ENCODE results near the gene ADGRG6.
"Not testable (repeated sequence)": the region's sequence is repeated elsewhere in the genome, so short reads cannot be mapped to it uniquely, and the experiment has no call there.

ADGRG6 gene

GRCh38 chr6:142323377-142323776 is 21.6 kb downstream of the ADGRG6 start:
- no peak for DNase-seq

DNA sequence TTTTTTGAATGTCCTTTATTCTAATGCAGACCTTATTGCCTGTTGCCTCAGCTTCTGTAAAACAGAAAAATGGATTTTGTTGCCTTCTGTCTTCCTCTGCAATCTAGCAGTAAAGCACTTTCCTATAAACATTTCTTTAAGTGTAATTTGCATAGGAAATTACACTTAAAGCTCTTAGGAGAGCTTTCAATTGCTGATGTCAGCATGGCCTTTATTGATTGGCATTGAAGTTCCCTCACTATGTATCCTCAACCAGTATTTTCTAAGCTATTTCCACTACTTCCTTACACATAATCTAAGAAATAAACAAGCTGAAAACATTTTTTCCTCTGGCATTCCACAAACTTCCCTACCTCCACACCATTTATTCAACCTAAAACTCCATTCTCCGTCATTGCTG is 22.3 kb downstream of the ADGRG6 start:
- DNase-seq: no peak

DNA sequence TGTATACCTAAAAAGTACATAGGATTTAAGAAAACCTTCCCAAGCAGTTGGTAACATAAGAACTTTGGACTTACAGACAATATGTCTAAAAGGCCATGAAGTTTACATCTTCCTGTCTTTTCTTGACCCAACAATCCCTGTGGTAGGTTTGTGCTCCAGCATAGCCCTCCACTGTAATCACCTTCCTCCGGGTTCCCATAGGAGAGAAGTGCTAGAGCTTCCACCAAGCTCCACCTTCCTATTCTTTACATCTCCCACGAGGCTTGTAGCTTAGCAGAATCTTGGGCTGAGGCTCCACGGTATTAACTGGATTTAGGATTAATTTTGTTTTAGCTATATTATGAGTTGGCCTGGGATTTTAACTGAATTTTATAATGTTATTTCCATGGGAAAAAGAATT is 23.3 kb downstream of the ADGRG6 start:
- DNase-seq: no peak

DNA sequence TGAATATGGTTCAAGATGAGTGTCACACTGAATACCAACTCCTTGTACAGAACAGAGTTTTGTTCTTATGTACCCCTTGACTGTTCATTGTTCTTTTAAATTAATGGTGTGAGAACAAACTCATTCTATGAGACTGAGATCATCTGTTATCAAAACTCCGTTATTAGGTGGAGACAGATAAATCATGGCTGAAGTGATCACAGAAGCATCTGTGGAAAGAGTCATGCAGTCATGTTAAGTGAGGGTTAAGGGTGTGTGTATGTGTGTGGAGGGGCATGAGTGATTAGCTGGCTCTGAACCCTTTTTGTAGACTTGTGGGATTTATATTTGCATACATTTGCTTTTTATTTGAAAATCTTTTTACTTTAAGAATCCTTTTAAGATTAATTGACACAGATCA is 24.7 kb downstream of the ADGRG6 start:
- DNase-seq: no peak

DNA sequence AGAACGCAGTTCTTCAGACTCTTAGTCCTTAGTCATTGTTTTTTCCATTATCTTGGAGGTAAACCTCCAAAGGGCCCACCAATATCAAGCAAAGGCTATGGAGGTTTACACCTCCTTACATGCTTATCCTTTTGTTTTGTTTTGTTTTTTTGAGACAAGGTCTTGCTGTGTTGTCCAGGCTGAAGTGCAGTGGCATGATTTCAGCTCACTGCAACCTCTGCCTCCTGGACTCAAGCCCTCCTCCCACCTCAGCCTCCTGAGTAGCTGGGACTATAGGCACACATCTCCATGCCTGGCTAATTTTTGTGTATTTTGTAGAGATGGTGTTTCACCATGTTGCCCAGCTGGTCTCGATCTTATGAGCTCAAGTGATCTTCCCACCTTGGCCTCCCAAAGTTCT is 26.3 kb downstream of the ADGRG6 start:
- no peak for DNase-seq

DNA sequence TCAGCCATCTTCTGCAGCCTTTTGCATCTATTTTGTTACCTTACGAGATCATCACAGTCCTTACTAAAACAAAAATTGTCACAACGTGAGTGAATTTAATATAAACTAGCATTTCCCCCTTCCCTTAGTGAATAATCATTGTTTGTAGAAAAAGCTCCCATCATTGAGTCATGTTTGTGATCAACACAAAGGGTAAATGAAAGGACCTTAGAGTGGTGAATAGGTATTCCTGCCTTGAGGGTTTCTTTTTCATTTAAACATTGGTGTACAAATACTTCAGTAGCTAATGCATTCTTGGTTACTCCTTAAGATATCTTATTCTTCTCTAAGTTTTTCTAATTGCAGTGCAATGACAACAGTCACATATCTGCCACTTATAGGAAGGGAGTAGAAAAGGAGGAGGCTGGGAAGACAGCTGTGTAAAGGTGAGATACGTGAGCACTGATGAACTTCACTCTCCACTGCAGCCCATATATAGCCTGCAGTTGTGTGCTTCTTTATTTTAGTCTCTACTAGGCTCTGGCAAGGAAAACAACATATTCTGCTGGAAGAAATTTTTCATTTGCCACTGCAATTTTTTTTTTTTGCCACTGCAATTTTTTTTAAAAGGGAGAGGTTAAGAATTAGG is 27.8 kb downstream of the ADGRG6 start:
- DNase-seq: no peak

- DNase-seq: no peak
Observed at GRCh38 chr6:142331075-142331551, 29.3 kb downstream of the ADGRG6 start.

DNA sequence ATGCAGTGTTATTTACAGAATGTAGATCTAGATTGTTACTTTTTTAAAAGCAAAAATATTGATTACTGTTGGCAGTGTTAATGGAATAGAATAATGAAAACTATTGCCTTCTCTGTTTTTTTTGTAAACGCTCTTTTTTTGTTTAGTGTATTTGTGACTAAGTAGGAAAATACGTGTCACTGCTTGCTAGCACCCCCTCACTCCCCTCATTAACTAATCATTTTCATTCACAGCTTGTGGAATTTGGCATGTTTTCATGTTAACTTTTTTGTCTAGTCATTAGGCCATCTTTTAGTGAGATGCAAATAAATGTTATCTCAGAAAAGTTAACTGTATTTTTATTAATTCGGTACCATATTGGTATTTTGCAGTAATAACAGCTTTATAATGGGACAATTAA is 29.8 kb downstream of the ADGRG6 start:
- no peak for DNase-seq

DNA sequence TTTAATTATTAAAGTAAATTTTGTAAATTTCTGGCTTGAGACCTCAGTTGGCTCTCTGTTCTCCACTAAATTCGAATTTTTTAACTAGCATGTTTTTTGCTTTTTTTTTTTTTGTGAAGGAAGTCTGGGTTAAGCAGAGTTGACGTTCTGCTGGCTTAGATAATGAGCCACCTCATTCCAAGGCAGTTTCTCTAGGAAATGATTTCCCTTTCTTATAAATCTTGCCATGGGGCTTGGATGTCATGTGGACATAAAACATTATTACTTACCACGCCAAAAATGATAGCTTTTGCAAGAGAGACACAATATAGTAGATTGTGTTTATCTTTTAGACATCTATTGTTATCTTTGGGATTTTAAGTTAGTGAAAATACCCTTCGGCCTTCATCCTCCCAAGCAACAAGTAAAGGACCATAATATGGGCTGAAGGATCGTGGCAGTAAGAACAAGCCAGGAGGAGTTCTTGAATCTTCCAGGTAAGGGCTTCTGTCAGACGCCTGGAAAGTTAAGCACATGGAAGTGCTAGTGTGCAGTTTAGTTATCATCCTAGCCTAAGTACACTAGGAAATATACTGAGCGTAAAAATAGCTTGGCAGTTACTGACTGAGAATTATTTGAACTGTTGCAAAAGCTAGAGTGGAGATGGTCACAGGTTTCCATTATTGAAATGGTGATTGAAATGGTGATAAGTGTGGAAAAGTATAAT is 30.7 kb downstream of the ADGRG6 start:
- DNase-seq: no peak

GRCh38 chr6:142333431-142333830 is 31.6 kb downstream of the ADGRG6 start:
- DNase-seq: no peak

DNA sequence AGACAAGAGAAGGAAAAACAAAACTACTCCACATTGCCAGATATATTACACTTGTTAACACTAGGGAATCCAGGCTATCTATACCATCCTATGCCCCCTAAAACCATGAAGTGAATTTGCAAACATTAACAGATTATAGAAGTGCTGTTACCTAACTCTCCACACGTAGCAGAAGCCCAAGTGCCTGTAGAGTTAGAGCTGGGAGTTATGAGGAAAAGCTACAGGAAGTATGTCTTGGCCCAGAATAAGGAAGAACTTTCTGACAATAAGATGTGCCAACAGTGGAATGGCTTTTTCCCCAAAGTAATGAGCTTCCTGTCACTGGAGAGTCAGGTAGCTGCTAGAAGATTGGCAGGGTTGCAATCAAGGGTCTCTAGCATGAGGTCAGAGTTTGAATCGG is 32.5 kb downstream of the ADGRG6 start:
- DNase-seq: no peak

DNA sequence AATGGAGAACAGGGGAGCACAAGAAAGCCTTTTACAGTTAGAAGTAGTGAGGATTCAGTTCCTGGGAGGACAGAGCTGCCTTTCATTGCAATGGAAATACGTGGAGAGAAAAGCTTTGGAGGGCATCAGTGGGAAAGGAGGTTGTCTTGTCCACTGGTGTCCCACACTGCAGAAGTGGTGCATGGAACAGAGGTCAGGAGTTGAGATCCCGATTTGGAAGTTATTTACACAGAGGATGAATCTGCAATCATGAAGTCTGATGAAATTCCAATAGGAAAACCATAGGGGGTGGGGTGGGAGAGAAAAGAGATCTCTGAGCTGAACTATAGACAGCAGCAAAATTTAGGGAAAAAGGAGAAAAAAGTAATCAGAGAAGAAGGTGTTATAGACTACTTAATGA is 33.6 kb downstream of the ADGRG6 start:
- no peak for DNase-seq

DNA sequence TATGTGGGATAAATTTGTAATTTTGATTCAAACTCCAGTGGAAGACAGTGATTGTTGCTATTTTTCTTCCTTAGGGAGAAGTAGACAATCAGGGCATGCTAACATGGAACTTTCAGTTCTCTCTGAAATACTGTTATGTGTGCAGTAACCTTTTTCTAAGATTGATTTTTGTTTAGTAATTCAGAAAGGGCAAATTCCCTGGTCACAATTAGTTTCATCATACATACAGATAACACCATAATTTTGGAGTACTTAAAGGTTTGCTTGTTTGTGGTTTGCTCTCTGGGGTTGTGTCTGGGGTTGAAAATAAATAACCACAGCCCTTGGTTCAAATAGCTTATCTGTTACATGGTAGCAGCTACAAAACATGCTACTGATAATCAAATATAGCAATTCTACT is 34.4 kb downstream of the ADGRG6 start:
- no peak for DNase-seq

DNA sequence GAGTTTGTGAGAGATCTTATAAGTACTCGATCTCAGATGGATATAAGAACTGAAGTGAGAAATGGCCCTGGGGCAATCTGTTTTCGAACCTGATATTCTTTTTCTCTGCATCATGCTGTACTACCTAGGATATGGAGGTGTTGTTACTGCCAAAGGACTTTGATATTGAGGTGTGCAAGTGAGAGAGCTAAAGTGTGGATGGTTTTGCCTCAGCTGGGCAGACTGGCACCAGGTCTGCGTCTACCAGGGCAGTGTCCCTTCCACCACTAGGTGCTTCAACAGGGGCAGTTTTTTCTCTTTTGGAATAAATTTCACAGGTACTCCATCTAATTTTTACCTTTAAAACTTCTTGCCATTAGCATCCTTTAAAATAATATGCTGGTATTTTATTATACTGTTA is 35.0 kb downstream of the ADGRG6 start:
- no peak for DNase-seq

GRCh38 chr6:142339113-142339512 is 37.3 kb downstream of the ADGRG6 start:
- no peak for DNase-seq

DNA sequence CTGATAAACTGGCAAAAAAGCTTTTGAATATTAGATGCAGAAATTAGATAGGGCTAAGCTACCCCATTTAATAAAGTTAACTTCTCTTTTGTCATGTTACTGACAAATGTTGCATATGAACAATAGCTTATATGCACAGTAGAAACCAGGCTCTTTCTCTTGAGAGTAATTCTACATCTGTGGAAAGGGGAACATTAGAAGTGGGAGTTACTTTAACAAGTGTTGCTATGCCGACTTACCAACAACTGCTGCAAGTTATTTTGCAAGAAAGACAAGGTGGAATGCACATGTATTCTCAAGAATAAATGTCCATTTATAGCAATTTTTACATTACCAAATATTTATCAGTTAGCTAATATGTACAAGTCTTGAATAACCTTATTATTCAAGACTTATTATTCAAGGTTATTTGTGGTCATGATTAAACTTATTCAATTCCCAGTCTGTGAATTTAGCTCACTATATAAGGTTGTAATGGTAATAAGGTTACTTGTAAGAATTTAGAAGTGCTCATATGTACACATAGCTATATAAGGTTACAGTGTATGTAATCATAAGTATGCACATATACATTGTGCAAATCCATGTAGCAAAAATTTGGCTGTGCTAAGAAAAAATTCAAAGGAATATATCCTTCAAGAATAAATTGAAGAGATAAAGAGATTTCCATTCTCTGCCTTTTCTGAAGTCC is 38.3 kb downstream of the ADGRG6 start:
- no peak for DNase-seq

- no peak for DNase-seq
Observed at GRCh38 chr6:142341855-142342330, 40.1 kb downstream of the ADGRG6 start.

- DNase-seq: no peak
Observed at GRCh38 chr6:142342986-142343385, 41.2 kb downstream of the ADGRG6 start.

DNA sequence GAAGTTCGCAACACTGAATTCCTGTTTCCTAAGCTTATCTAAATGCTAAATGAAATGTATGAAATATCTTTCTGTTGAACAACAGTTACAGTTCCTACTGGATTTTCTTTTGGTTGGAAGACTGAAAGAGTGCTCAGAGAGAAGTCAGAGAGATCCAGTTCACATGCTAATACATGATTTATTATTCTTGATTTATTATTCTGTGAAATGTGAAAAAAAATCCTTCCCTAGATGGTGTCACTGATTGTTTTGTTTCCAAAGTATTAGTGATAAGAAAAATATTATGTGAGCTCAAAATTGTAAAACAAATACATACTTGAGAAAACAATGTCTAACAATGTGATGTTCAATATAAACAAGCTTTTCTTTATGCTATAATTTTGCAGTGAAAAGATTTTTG is 42.1 kb downstream of the ADGRG6 start:
- DNase-seq: no peak

DNA sequence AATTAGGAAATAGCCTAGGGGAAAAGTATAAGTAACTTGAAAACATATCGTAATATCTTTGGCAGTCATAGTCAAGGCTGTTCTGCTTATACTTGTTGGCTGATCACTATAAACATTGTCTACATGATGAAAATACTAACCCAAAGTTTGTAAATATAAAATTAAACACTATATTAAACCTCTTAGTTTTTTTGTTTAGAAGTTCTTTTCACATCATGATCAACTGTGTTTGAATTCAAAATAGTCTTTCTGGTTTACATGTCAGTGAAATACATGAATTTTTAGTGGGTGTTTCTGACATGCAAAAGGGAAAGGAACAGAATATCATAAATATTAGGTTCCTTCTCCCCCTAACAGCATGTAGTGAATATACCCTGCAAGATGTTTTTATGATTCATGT is 43.5 kb downstream of the ADGRG6 start:
- DNase-seq: no peak

DNA sequence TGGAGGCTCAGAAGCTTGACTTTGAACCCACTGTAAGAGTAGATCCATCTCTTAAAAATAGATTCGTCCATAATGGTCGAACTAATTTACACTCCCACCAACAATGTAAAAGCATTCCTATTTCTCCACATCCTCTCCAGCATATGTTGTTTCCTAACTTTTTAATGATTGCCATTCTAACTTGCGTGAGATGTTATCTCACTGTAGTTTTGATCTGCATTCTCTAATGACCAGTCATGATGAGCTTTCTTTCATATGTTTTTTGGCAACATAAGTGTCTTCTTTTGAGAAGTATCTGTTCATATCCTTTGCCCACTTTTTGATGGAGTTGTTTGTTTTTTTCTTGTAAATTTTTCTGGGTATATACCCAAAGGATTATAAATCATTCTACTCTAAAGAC is 44.4 kb downstream of the ADGRG6 start:
- DNase-seq: not testable (repeated sequence)

DNA sequence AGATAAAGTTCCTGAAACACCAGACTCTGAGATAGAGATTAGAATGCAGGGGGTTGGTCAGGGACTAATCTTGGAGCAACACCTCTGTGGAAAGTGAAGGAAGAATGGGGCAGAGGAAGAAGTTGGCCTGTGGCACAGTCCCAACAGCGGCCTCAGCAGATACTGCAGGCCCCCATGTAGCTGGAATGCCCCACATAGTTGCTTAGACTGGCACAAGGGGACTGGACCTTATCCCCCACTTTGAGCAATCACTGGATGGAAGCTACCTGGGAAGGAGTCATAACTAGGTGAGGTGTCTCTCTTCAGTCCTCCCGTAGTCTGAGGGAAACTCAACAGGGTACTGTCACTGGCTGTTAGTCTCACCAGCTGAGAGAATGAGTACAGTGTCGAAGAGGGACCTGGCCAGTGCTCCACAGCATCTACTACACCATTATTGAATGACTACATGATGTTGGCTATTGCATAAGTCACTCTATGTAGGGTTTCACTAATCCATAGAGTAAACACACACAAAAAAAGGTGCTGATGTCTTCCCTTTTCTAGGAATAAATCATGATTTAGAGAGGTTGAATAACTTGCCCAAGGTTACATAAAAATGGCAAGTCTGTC is 47.5 kb downstream of the ADGRG6 start:
- no peak for DNase-seq

DNA sequence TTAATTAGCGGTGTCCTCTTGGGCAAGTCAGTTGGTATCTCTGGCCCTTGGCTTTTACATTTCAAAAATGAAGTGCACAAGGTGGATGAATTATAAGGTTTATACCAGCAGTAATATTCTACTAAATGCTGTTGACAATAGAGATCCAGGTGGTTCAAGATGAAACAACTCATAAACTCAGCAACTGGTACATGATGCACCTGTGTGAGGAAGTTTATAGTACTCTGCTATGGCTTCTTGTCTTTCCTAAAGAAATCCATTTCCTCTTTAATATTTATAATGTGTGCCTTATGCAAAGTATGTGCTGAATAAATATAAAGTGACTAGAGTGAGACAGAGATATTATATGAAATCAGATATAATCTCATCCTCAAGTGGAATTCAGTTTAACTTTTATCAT is 48.5 kb downstream of the ADGRG6 start:
- DNase-seq: no peak

- DNase-seq: no peak
Observed at GRCh38 chr6:142353690-142354089, 51.9 kb downstream of the ADGRG6 start.

Measured in stimulated activated CD4-positive, alpha-beta T cell treated with anti-CD3 and anti-CD28 coated beads, Interleukin-4, amount 100 ng/mL, for 1 hour (primary cell).